K562 (cell line): ENCODE results near the gene RPL10A. TPM values are rescaled to one million over a fixed set of nuclear protein-coding genes. Genes with fewer than 3 reads are reported as not detected.

Experiments used
- BCOR ChIP-seq: fragments of 450-650 bp; IDR thresholded peaks from 2 replicates; pipeline ENCODE4 v1.6.1; 2016
- CXXC5 ChIP-seq: fragments of 250-450 bp; sonication (Bioruptor Pico); IDR thresholded peaks from 2 replicates; pipeline ENCODE4 v1.8.0; 2022; ENCODE audit warnings: inconsistent platforms, mild to moderate bottlenecking, moderate library complexity
- DLX4 ChIP-seq: fragments of 250-450 bp; sonication (Bioruptor Pico); IDR thresholded peaks from 2 replicates; pipeline ENCODE4 v1.6.1; 2021; ENCODE audit warnings: mild to moderate bottlenecking
- FUS ChIP-seq: fragments of 200-400 bp; formaldehyde crosslinking; optimal IDR thresholded peaks from 2 replicates; pipeline ENCODE3; 2017; ENCODE audit warnings: low read depth, low read length
- GTF3C2 ChIP-seq: IDR thresholded peaks from 3 replicates; pipeline ENCODE4 v1.6.1; 2011; ENCODE audit warnings: borderline replicate concordance, mild to moderate bottlenecking, moderate library complexity; ENCODE audit not compliant: insufficient read length; ENCODE audit errors: extremely low read depth
- HDAC2 ChIP-seq: fragments of 450-650 bp; IDR thresholded peaks from 2 replicates; pipeline ENCODE4 v1.6.1; 2016; ENCODE audit warnings: mild to moderate bottlenecking
- HDAC6 ChIP-seq: IDR thresholded peaks from 2 replicates; pipeline ENCODE4 v1.6.1; 2012; ENCODE audit warnings: low read depth, mild to moderate bottlenecking, control low read depth, inconsistent platforms, low read length, moderate library complexity
- MECOM ChIP-seq: fragments of 250-450 bp; sonication (Bioruptor Pico); IDR thresholded peaks from 2 replicates; pipeline ENCODE4 v1.8.0; 2022; ENCODE audit warnings: inconsistent platforms
- MTF1 ChIP-seq: fragments of 250-450 bp; sonication (Bioruptor Pico); IDR thresholded peaks from 2 replicates; pipeline ENCODE4 v1.9.0; 2021; ENCODE audit warnings: moderate library complexity, mild to moderate bottlenecking, inconsistent platforms, borderline replicate concordance
- NFIC ChIP-seq: fragments of 450-650 bp; IDR thresholded peaks from 2 replicates; pipeline ENCODE4 v1.6.1; 2017; ENCODE audit warnings: mild to moderate bottlenecking, inconsistent platforms
- PCBP1 ChIP-seq: fragments of 200-400 bp; formaldehyde crosslinking; IDR thresholded peaks from 2 replicates; pipeline ENCODE4 v1.6.1; 2018; ENCODE audit warnings: mild to moderate bottlenecking, low read depth, low read length; ENCODE audit not compliant: poor library complexity, severe bottlenecking
- POLR2H ChIP-seq: IDR thresholded peaks from 2 replicates; pipeline ENCODE4 v1.6.1; 2016; ENCODE audit warnings: missing genetic modification characterization, low read depth, mild to moderate bottlenecking, control low read depth, missing compliant biosample characterization, moderate library complexity
- RBM25 ChIP-seq: fragments of 200-400 bp; formaldehyde crosslinking; IDR thresholded peaks from 2 replicates; pipeline ENCODE4 v1.6.1; 2018; ENCODE audit warnings: low read length, low read depth, moderate library complexity; ENCODE audit not compliant: severe bottlenecking
- SAFB ChIP-seq: fragments of 200-400 bp; formaldehyde crosslinking; IDR thresholded peaks from 2 replicates; pipeline ENCODE4 v1.6.1; 2017; ENCODE audit warnings: low read depth, low read length, borderline replicate concordance
- SIN3B ChIP-seq: fragments of 450-650 bp; IDR thresholded peaks from 2 replicates; pipeline ENCODE4 v1.6.1; 2017; ENCODE audit warnings: low read depth, mild to moderate bottlenecking, moderate library complexity
- SMAD4 ChIP-seq: fragments of 250-450 bp; sonication (Bioruptor Pico); conservative IDR thresholded peaks from 2 replicates; pipeline ENCODE4 v1.8.0; 2021; ENCODE audit warnings: inconsistent platforms, mild to moderate bottlenecking, moderate library complexity
- SMARCA5 ChIP-seq: fragments of 450-650 bp; IDR thresholded peaks from 2 replicates; pipeline ENCODE4 v1.6.1; 2016
- SREBF1 ChIP-seq: fragments of 150-350 bp; IDR thresholded peaks from 2 replicates; pipeline ENCODE4 v1.6.1; 2014; ENCODE audit warnings: antibody characterized with exemption, low read depth, low read length, borderline replicate concordance
- TBL1XR1 ChIP-seq, 2 experiments: IDR thresholded peaks; 2 replicates each; pipeline ENCODE4 v1.6.1; 2012; ENCODE audit warnings: improper control_type of control experiment in 2 of 2, low read length in 2 of 2, mild to moderate bottlenecking in 1 of 2
- TGIF2 ChIP-seq: sonication (generic); formaldehyde crosslinking; IDR thresholded peaks from 2 replicates; pipeline ENCODE4 v1.8.1; 2022; ENCODE audit warnings: mild to moderate bottlenecking, missing genetic modification reagents, moderate library complexity
- ZKSCAN8 ChIP-seq: fragments of 200-800 bp; sonication (Bioruptor generic); IDR thresholded peaks from 2 replicates; pipeline ENCODE4 v1.6.1; 2016; ENCODE audit warnings: missing genetic modification characterization, missing compliant biosample characterization
- ZNF197 ChIP-seq: fragments of 200-800 bp; sonication (Bioruptor generic); IDR thresholded peaks from 2 replicates; pipeline ENCODE4 v1.6.1; 2016; ENCODE audit warnings: low read depth, missing genetic modification characterization, missing compliant biosample characterization
- ZNF561 ChIP-seq: fragments of 450-650 bp; formaldehyde crosslinking; conservative IDR thresholded peaks from 2 replicates; pipeline ENCODE4 v1.4.0; 2020; ENCODE audit warnings: mild to moderate bottlenecking, moderate library complexity
- ZNF584 ChIP-seq: fragments of 200-800 bp; sonication (Bioruptor generic); IDR thresholded peaks from 2 replicates; pipeline ENCODE4 v1.6.1; 2016; ENCODE audit warnings: low read depth, mild to moderate bottlenecking, missing genetic modification characterization, missing compliant biosample characterization
- ZNF740 ChIP-seq, 3 experiments: fragments of 200-800 bp in 1 of 3; sonication (Bioruptor generic) in 1 of 3; sonication (generic) in 1 of 3; formaldehyde crosslinking in 1 of 3; IDR thresholded peaks; 2 replicates each; pipeline versions ENCODE4 v1.6.1 to v1.8.0; 2016 to 2022; ENCODE audit warnings: mild to moderate bottlenecking in 2 of 3, missing compliant biosample characterization in 2 of 3, missing genetic modification characterization in 2 of 3, missing genetic modification reagents in 1 of 3
- polyA plus RNA-seq, 8 experiments: library from polyadenylated mRNA; depleted of rRNA in 4 of 8; stranded (reverse) in 5 of 8; unstranded in 3 of 8; fragments of >200 nt; fragmentation: Nextera tagmentation in 2 of 8; fragmentation: Illumina TruSeq in 1 of 8; extraction: Ambion mirVana in 2 of 8; extraction: Trizol in 1 of 8; gene quantifications; 2 replicates each; pipeline versions ENCODE4 v1.2.1 to v1.2.3, GENCODE V29; 2011 to 2014; ENCODE audit warnings: inconsistent platforms in 1 of 8, missing spikeins in 1 of 8
- total RNA-seq, 7 experiments: library from RNA; depleted of rRNA in 6 of 7; stranded (reverse); fragments of >200 nt in 6 of 7; fragmentation: Illumina TruSeq in 2 of 7; extraction: Trizol in 2 of 7; gene quantifications; 2 replicates each; pipeline versions ENCODE4 v1.2.1 to v1.2.3, GENCODE V29; 2011 to 2021; ENCODE audit warnings: low replicate concordance in 1 of 7

RPL10A gene
- total and polyA plus RNA-seq, 9 of the 15 experiments (the other 6 are each of a cell fraction or from before 2014, with no cell fraction given), result 1,589 to 3,237 (median 2,116) TPM

GRCh38 chr6:35489995-35490791 is 22.0 kb downstream of the RPL10A start (continued):
- TF ChIP-seq GTF3C2 (no peak), ZKSCAN8 (CRISPR knock-in tag) (no peak), BCOR (no peak), POLR2H (no peak), SMAD4 (CRISPR knock-in tag) (no peak), CXXC5 (CRISPR knock-in tag) (no peak), ZNF561 (no peak), SMARCA5 (no peak), FUS (no peak), ZNF740 (CRISPR knock-in tag; IDR thresholded peaks at IDR 0.05) (peak; percentile 64; the same call in 1 of the 2 replicates), ZNF740 (tag; IDR thresholded peaks at IDR 0.05) (peak in 1 of 2 experiments; percentile 63; a peak in 1 of 4 replicates), PCBP1 (no peak), TGIF2 (CRISPR knock-in tag) (no peak), ZNF197 (CRISPR knock-in tag) (no peak), HDAC2 (no peak), ZNF584 (CRISPR knock-in tag) (peak; percentile 82), SREBF1 (no peak), MTF1 (no peak), NFIC (no peak), TBL1XR1 (IDR thresholded peaks at IDR 0.05; ENCODE audit: low read length in 2 of 2) (no peak), HDAC6 (no peak), DLX4 (CRISPR knock-in tag) (no peak), MECOM (CRISPR knock-in tag) (no peak), SIN3B (no peak), RBM25 (no peak), SAFB (no peak)
